Neural cell (in vitro differentiated cells): ENCODE measurements around the gene RFTN1. TPM values are rescaled to one million over a fixed set of nuclear protein-coding genes. Genes with fewer than 3 reads are reported as not detected.

ENCODE experiments used
- H2AFZ ChIP-seq: fragments of 200-600, 300-800 bp; sonication (generic), shearing (Covaris generic); 2 replicates; pipeline ENCODE4 v1.6.0; 2014; ENCODE audit warnings: low read depth, mild to moderate bottlenecking, antibody characterized with exemption, low read length, moderate library complexity
- H3F3A ChIP-seq: fragments of 200-600 bp; shearing (Covaris generic); 2 replicates; pipeline ENCODE4 v1.6.1; 2016; ENCODE audit warnings: mild to moderate bottlenecking, moderate library complexity, mixed read lengths, antibody characterized with exemption, low read length; ENCODE audit not compliant: insufficient read depth, poor library complexity, severe bottlenecking
- H3K27ac ChIP-seq: fragments of 200-600, 300-800 bp; sonication (generic), shearing (Covaris generic); 2 replicates; pipeline ENCODE4 v1.5.1; 2014; ENCODE audit warnings: mild to moderate bottlenecking, low read length, moderate library complexity
- H3K27me3 ChIP-seq: fragments of 300-800, 200-600 bp; sonication (generic), shearing (Covaris generic); 2 replicates; pipeline ENCODE4 v1.6.0; 2014; ENCODE audit warnings: mild to moderate bottlenecking, low read depth, low read length, moderate library complexity; ENCODE audit not compliant: insufficient read depth
- H3K36me3 ChIP-seq: fragments of 300-800, 200-600 bp; sonication (generic), shearing (Covaris generic); 2 replicates; pipeline ENCODE4 v1.5.1; 2014; ENCODE audit warnings: mild to moderate bottlenecking, antibody characterized with exemption, low read length, moderate library complexity; ENCODE audit not compliant: insufficient read depth
- H3K4me2 ChIP-seq: fragments of 300-800, 200-600 bp; sonication (generic), shearing (Covaris generic); 2 replicates; pipeline ENCODE4 v1.6.0; 2014; ENCODE audit warnings: mild to moderate bottlenecking, low read length
- H3K4me3 ChIP-seq: fragments of 300-800, 200-600 bp; sonication (generic), shearing (Covaris generic); 2 replicates; pipeline ENCODE4 v1.5.1; 2014; ENCODE audit warnings: mild to moderate bottlenecking, low read length, moderate library complexity
- H3K79me2 ChIP-seq: fragments of 200-600 bp; shearing (Covaris generic); replicated peaks from 2 replicates; pipeline ENCODE4 v1.6.0; 2014; ENCODE audit warnings: mild to moderate bottlenecking, low read length, moderate library complexity; ENCODE audit not compliant: insufficient read depth
- H3K9ac ChIP-seq: fragments of 300-800, 200-600 bp; sonication (generic), shearing (Covaris generic); 2 replicates; pipeline ENCODE4 v1.6.1; 2016; ENCODE audit warnings: mild to moderate bottlenecking, low read length, mixed read lengths
- H3K9me2 ChIP-seq: fragments of 200-600 bp; shearing (Covaris generic); 2 replicates; pipeline ENCODE4 v1.6.1; 2016; ENCODE audit warnings: mild to moderate bottlenecking, low read length, mixed read lengths; ENCODE audit not compliant: insufficient read depth
- H3K9me3 ChIP-seq: fragments of 200-600, 300-800 bp; sonication (generic), shearing (Covaris generic); 2 replicates; pipeline ENCODE4 v1.6.1; 2016; ENCODE audit warnings: mild to moderate bottlenecking, mixed run types, low read length, moderate library complexity, mixed read lengths
- H4K20me1 ChIP-seq: fragments of 200-600 bp; shearing (Covaris generic); 2 replicates; pipeline ENCODE4 v1.6.1; 2016; ENCODE audit warnings: mild to moderate bottlenecking, mixed run types; ENCODE audit not compliant: insufficient read depth
- EP300 ChIP-seq: fragments of 450-650 bp; conservative IDR thresholded peaks from 2 replicates; pipeline ENCODE4 v1.6.1; 2014; ENCODE audit warnings: antibody characterized with exemption, mild to moderate bottlenecking, moderate library complexity; ENCODE audit not compliant: poor library complexity, severe bottlenecking
- EZH2 ChIP-seq: fragments of 200-600, 300-800 bp; shearing (Covaris generic), sonication (generic); IDR thresholded peaks from 2 replicates; pipeline ENCODE4 v1.6.1; 2014; ENCODE audit warnings: antibody characterized with exemption, low read length, borderline replicate concordance, mild to moderate bottlenecking; ENCODE audit not compliant: insufficient read depth, poor library complexity, severe bottlenecking
- MXI1 ChIP-seq: fragments of 450-650 bp; conservative IDR thresholded peaks from 2 replicates; pipeline ENCODE4 v1.6.1; 2014; ENCODE audit warnings: antibody characterized with exemption, mild to moderate bottlenecking; ENCODE audit not compliant: poor library complexity, severe bottlenecking
- POLR2AphosphoS5 ChIP-seq: IDR thresholded peaks from 2 replicates; pipeline ENCODE4 v1.6.1; 2012
- RAD21 ChIP-seq: fragments of 450-650 bp; conservative IDR thresholded peaks from 2 replicates; pipeline ENCODE4 v1.6.1; 2014; ENCODE audit warnings: antibody characterized with exemption, mild to moderate bottlenecking, moderate library complexity
- SMC3 ChIP-seq: fragments of 450-650 bp; conservative IDR thresholded peaks from 2 replicates; pipeline ENCODE4 v1.6.1; 2014; ENCODE audit warnings: antibody characterized with exemption, mild to moderate bottlenecking, moderate library complexity; ENCODE audit not compliant: poor library complexity
- TAF1 ChIP-seq: IDR thresholded peaks from 2 replicates; pipeline ENCODE4 v1.6.1; 2012; ENCODE audit warnings: low read depth
- polyA plus RNA-seq: library from polyadenylated mRNA; depleted of rRNA; stranded (reverse); fragments of >200 nt; gene quantifications from 2 replicates; pipeline ENCODE4 v1.2.3, GENCODE V29; 2014
- TF ChIP-seq, protein P1 (sequence below): fragments of 450-650 bp; IDR thresholded peaks from 2 replicates; pipeline ENCODE4 v1.5.1; 2014; ENCODE audit warnings: antibody characterized with exemption, mild to moderate bottlenecking, moderate library complexity; ENCODE audit not compliant: poor library complexity, severe bottlenecking
- TF ChIP-seq, protein P2 (sequence below): IDR thresholded peaks from 2 replicates; pipeline ENCODE4 v1.6.1; 2012; ENCODE audit warnings: borderline replicate concordance

The RFTN1 gene
- polyA plus RNA-seq, 1 donor from 2014 or later, result 36.8 TPM

- H3K27ac ChIP-seq, result no peak overlapping the region
- no peaks in the 10 kb centered on the region for H3K36me3 ChIP-seq
- no peaks in the 10 kb centered on the region for H3K9me2 ChIP-seq
- TF ChIP-seq, protein P1, sequence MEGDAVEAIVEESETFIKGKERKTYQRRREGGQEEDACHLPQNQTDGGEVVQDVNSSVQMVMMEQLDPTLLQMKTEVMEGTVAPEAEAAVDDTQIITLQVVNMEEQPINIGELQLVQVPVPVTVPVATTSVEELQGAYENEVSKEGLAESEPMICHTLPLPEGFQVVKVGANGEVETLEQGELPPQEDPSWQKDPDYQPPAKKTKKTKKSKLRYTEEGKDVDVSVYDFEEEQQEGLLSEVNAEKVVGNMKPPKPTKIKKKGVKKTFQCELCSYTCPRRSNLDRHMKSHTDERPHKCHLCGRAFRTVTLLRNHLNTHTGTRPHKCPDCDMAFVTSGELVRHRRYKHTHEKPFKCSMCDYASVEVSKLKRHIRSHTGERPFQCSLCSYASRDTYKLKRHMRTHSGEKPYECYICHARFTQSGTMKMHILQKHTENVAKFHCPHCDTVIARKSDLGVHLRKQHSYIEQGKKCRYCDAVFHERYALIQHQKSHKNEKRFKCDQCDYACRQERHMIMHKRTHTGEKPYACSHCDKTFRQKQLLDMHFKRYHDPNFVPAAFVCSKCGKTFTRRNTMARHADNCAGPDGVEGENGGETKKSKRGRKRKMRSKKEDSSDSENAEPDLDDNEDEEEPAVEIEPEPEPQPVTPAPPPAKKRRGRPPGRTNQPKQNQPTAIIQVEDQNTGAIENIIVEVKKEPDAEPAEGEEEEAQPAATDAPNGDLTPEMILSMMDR, result no peak
- no peak for TF ChIP-seq MXI1
- TF ChIP-seq EZH2, result no peak
- no peak for TF ChIP-seq SMC3
- no peak for TF ChIP-seq POLR2AphosphoS5
- no peak for TF ChIP-seq RAD21
- TF ChIP-seq TAF1, result no peak
- TF ChIP-seq, protein P2, sequence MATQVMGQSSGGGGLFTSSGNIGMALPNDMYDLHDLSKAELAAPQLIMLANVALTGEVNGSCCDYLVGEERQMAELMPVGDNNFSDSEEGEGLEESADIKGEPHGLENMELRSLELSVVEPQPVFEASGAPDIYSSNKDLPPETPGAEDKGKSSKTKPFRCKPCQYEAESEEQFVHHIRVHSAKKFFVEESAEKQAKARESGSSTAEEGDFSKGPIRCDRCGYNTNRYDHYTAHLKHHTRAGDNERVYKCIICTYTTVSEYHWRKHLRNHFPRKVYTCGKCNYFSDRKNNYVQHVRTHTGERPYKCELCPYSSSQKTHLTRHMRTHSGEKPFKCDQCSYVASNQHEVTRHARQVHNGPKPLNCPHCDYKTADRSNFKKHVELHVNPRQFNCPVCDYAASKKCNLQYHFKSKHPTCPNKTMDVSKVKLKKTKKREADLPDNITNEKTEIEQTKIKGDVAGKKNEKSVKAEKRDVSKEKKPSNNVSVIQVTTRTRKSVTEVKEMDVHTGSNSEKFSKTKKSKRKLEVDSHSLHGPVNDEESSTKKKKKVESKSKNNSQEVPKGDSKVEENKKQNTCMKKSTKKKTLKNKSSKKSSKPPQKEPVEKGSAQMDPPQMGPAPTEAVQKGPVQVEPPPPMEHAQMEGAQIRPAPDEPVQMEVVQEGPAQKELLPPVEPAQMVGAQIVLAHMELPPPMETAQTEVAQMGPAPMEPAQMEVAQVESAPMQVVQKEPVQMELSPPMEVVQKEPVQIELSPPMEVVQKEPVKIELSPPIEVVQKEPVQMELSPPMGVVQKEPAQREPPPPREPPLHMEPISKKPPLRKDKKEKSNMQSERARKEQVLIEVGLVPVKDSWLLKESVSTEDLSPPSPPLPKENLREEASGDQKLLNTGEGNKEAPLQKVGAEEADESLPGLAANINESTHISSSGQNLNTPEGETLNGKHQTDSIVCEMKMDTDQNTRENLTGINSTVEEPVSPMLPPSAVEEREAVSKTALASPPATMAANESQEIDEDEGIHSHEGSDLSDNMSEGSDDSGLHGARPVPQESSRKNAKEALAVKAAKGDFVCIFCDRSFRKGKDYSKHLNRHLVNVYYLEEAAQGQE, result no peak
- H3K27me3 ChIP-seq, result no peaks in the 10 kb centered on the region
- no peaks in the 10 kb centered on the region for H4K20me1 ChIP-seq
- H3K9me3 ChIP-seq, result no peaks in the 10 kb centered on the region
- no peak overlapping the region for H3K4me3 ChIP-seq
- no peak overlapping the region for H3K9ac ChIP-seq
- no peaks in the 10 kb centered on the region for H3K79me2 ChIP-seq
- H3F3A ChIP-seq, result no peaks in the 10 kb centered on the region
- H3K4me2 ChIP-seq, result no peak overlapping the region
- no peak overlapping the region for H2AFZ ChIP-seq
Observed at GRCh38 chr3:16378920-16379319, 134.6 kb downstream of the RFTN1 start.

DNA sequence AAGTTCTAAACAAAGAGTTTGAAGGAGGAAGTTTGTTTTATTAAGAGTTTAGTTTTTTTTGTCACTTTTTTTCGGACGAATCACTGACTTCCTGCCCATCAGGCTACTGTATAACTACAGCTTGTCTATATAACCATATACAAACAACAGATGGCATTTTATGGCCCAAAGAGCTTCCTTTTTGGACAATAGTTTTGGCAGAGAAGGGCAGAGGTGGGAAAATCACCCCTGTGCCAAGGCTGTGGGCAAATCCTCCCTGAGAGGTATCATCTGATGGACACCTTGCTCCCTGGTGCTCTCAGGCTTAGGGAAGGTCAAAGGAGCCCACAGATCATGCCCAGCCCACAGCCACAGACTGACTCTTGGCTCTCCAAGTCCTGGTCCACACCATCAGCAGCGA lies 135.1 kb downstream of the RFTN1 start:
- no peaks in the 10 kb centered on the region for H3K9me2 ChIP-seq
- H3K9me3 ChIP-seq, result no peaks in the 10 kb centered on the region
- H3K4me3 ChIP-seq, result no peak overlapping the region
- no peak overlapping the region for H3K4me2 ChIP-seq
- H3K27me3 ChIP-seq, result no peaks in the 10 kb centered on the region
- H3K79me2 ChIP-seq, result no peaks in the 10 kb centered on the region
- no peaks in the 10 kb centered on the region for H3K36me3 ChIP-seq
- H2AFZ ChIP-seq, result no peak overlapping the region
- no peak overlapping the region for H3K27ac ChIP-seq
- no peak overlapping the region for H3K9ac ChIP-seq
- H4K20me1 ChIP-seq, result no peaks in the 10 kb centered on the region
- TF ChIP-seq RAD21 (no peak), POLR2AphosphoS5 (no peak)
- no peaks in the 10 kb centered on the region for H3F3A ChIP-seq

DNA sequence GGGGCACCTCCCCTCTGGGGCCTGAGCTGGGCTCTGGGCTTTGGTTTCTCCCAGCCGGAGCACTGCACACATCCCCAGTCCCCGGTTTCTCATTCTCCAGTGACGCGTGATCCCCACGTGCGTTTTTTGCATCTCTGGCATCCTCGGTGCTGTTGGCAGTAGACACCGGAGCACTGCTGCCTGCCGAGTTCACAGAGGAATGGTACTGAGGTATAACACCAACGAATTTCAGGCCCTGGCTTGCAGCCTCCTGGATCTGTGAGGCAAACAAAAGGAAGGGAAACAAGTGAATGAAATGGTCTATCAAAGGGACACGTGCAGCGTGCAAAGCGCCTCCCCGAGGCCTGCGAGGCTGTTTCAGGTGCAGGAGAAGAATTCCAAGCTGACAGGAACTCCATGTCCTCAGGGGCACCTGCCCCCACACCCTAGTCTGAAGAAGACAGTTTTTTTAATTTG lies 135.6 kb downstream of the RFTN1 start:
- no peaks in the 10 kb centered on the region for H3K27me3 ChIP-seq
- no peaks in the 10 kb centered on the region for H3K9me2 ChIP-seq
- no peaks in the 10 kb centered on the region for H3K36me3 ChIP-seq
- no peaks in the 10 kb centered on the region for H3K9me3 ChIP-seq
- no peaks in the 10 kb centered on the region for H3F3A ChIP-seq
- no peak overlapping the region for H3K27ac ChIP-seq
- no peak overlapping the region for H3K9ac ChIP-seq
- no peak overlapping the region for H2AFZ ChIP-seq
- no peak overlapping the region for H3K4me3 ChIP-seq
- H3K79me2 ChIP-seq, result no peaks in the 10 kb centered on the region
- no peak overlapping the region for H3K4me2 ChIP-seq
- no peaks in the 10 kb centered on the region for H4K20me1 ChIP-seq
- no peak for TF ChIP-seq TAF1
- TF ChIP-seq, protein P2, result no peak
- no peak for TF ChIP-seq RAD21
- no peak for TF ChIP-seq SMC3
- no peak for TF ChIP-seq POLR2AphosphoS5
- TF ChIP-seq MXI1, result no peak
- TF ChIP-seq, protein P1, result no peak
- TF ChIP-seq EP300, result no peak
- TF ChIP-seq EZH2, result no peak
